ENCODE data around the gene RMP24.
"Not testable (repeated sequence)": the region's sequence is repeated elsewhere in the genome, so short reads cannot be mapped to it uniquely, and the experiment has no call there.

RMP24 gene

DNA sequence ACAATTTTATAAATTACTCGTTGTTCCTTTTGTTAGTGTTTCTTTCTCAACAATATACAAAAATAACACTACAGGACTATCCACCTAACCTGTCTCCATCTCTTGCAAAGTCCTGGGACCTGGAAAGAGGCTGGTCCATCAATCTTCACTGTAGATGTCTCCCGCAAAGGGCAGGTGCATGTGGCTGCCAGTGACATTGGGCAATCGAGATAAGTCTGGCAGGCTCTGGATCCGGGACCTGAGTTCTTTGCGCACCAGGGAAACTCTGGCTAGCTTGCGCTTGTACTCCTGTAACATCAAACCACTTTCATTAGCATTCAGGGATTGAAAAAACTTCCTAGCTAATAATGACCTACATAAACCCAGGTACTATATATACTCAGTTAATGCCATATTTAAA lies 20.5 kb downstream of the RMP24 start:
- Histone ChIP-seq H3K4me3 (ENCODE audit: low read depth, low read length) (no peak overlapping the region), H3K27me3 (ENCODE audit: control insufficient read depth, insufficient read depth, low read length) (no peaks in the 10 kb centered on the region), H3K9ac (ENCODE audit: low read length) (no peak overlapping the region), H3K4me1 (ENCODE audit: control insufficient read depth, insufficient read depth, low read length) (no peaks in the 10 kb centered on the region), H3K36me3 (ENCODE audit: control insufficient read depth, insufficient read depth, low read length) (peaks cover 42% of the 10 kb centered on the region), H3K27ac (ENCODE audit: low read depth, low read length) (no peak overlapping the region), H3K9me3 (ENCODE audit: control insufficient read depth, insufficient read depth, low read depth, low read length) (no peaks in the 10 kb centered on the region)

GRCh38 chr18:35998967-35999366 lies 26.5 kb downstream of the RMP24 start:
- H3K36me3 ChIP-seq (ENCODE audit: control insufficient read depth, insufficient read depth, low read length) = no peaks in the 10 kb centered on the region
- H3K9ac ChIP-seq (ENCODE audit: low read length) = no peak overlapping the region
- H3K27me3 ChIP-seq (ENCODE audit: control insufficient read depth, insufficient read depth, low read length) = no peaks in the 10 kb centered on the region
- no peak overlapping the region for H3K4me3 ChIP-seq (ENCODE audit: low read depth, low read length)
- H3K9me3 ChIP-seq (ENCODE audit: control insufficient read depth, insufficient read depth, low read depth, low read length) = no peaks in the 10 kb centered on the region
- no peaks in the 10 kb centered on the region for H3K4me1 ChIP-seq (ENCODE audit: control insufficient read depth, insufficient read depth, low read length)
- H3K27ac ChIP-seq (ENCODE audit: low read depth, low read length) = no peak overlapping the region

- no peak overlapping the region for H3K4me3 ChIP-seq (ENCODE audit: low read depth, low read length)
- H3K9ac ChIP-seq (ENCODE audit: low read length) = no peak overlapping the region
- H3K27ac ChIP-seq (ENCODE audit: low read depth, low read length) = no peak overlapping the region
These were observed 27.4 kb downstream of the RMP24 start for GRCh38 chr18:35999925-36000324.

GRCh38 chr18:36006997-36007396 lies 34.5 kb downstream of the RMP24 start:
- Histone ChIP-seq H3K9me3 (ENCODE audit: control insufficient read depth, insufficient read depth, low read depth, low read length) (no peaks in the 10 kb centered on the region), H3K9ac (ENCODE audit: low read length) (no peak overlapping the region), H3K36me3 (ENCODE audit: control insufficient read depth, insufficient read depth, low read length) (no peaks in the 10 kb centered on the region), H3K27ac (ENCODE audit: low read depth, low read length) (no peak overlapping the region), H3K27me3 (ENCODE audit: control insufficient read depth, insufficient read depth, low read length) (no peaks in the 10 kb centered on the region), H3K4me3 (ENCODE audit: low read depth, low read length) (no peak overlapping the region), H3K4me1 (ENCODE audit: control insufficient read depth, insufficient read depth, low read length) (no peaks in the 10 kb centered on the region)

More at GRCh38 chr18:35999925-36000324, 27.4 kb downstream of the RMP24 start:
- Histone ChIP-seq H3K4me1 (ENCODE audit: control insufficient read depth, insufficient read depth, low read length) (no peaks in the 10 kb centered on the region), H3K36me3 (ENCODE audit: control insufficient read depth, insufficient read depth, low read length) (no peaks in the 10 kb centered on the region), H3K27me3 (ENCODE audit: control insufficient read depth, insufficient read depth, low read length) (no peaks in the 10 kb centered on the region), H3K9me3 (ENCODE audit: control insufficient read depth, insufficient read depth, low read depth, low read length) (no peaks in the 10 kb centered on the region)

- Histone ChIP-seq H3K4me3 (ENCODE audit: low read depth, low read length) (no peak overlapping the region), H3K9me3 (ENCODE audit: control insufficient read depth, insufficient read depth, low read depth, low read length) (no peaks in the 10 kb centered on the region), H3K9ac (ENCODE audit: low read length) (no peak overlapping the region), H3K27ac (ENCODE audit: low read depth, low read length) (no peak overlapping the region), H3K36me3 (ENCODE audit: control insufficient read depth, insufficient read depth, low read length) (no peaks in the 10 kb centered on the region), H3K27me3 (ENCODE audit: control insufficient read depth, insufficient read depth, low read length) (no peaks in the 10 kb centered on the region), H3K4me1 (ENCODE audit: control insufficient read depth, insufficient read depth, low read length) (no peaks in the 10 kb centered on the region)
These were observed 36.7 kb downstream of the RMP24 start for GRCh38 chr18:36009214-36009613.

GRCh38 chr18:36012891-36013290 lies 40.4 kb downstream of the RMP24 start:
- no peak overlapping the region for H3K27ac ChIP-seq (ENCODE audit: low read depth, low read length)
- no peak overlapping the region for H3K4me3 ChIP-seq (ENCODE audit: low read depth, low read length)
- H3K9ac ChIP-seq (ENCODE audit: low read length) = no peak overlapping the region
- H3K27me3 ChIP-seq (ENCODE audit: control insufficient read depth, insufficient read depth, low read length) = no peaks in the 10 kb centered on the region
- no peaks in the 10 kb centered on the region for H3K9me3 ChIP-seq (ENCODE audit: control insufficient read depth, insufficient read depth, low read depth, low read length)
- H3K4me1 ChIP-seq (ENCODE audit: control insufficient read depth, insufficient read depth, low read length) = no peaks in the 10 kb centered on the region
- H3K36me3 ChIP-seq (ENCODE audit: control insufficient read depth, insufficient read depth, low read length) = no peaks in the 10 kb centered on the region

DNA sequence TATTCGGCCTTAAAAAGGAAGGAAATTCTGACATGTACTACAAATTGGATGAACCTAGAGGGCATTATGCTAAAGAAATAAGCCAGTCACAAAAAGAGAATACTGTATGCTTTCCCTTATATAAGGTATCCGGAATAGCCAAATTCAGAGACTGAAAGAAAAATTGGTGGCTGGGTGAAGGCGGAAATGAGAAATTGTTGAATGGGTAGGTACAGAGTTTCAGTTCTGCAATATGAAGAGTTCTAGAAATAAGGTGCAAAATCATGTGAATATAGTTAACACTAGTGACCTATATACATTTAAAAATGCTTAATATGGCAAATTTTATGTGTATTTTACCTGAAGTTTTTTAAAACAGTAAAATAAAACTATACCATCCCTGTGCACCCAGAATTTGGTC lies 43.1 kb downstream of the RMP24 start:
- no peak overlapping the region for H3K9ac ChIP-seq (ENCODE audit: low read length)
- no peaks in the 10 kb centered on the region for H3K4me1 ChIP-seq (ENCODE audit: control insufficient read depth, insufficient read depth, low read length)
- H3K9me3 ChIP-seq (ENCODE audit: control insufficient read depth, insufficient read depth, low read depth, low read length) = no peaks in the 10 kb centered on the region
- H3K27ac ChIP-seq (ENCODE audit: low read depth, low read length) = no peak overlapping the region
- peaks cover 3% of the 10 kb centered on the region; the same call in 1 of the 2 replicates for H3K36me3 ChIP-seq (ENCODE audit: control insufficient read depth, insufficient read depth, low read length)
- H3K4me3 ChIP-seq (ENCODE audit: low read depth, low read length) = no peak overlapping the region
- H3K27me3 ChIP-seq (ENCODE audit: control insufficient read depth, insufficient read depth, low read length) = no peaks in the 10 kb centered on the region

DNA sequence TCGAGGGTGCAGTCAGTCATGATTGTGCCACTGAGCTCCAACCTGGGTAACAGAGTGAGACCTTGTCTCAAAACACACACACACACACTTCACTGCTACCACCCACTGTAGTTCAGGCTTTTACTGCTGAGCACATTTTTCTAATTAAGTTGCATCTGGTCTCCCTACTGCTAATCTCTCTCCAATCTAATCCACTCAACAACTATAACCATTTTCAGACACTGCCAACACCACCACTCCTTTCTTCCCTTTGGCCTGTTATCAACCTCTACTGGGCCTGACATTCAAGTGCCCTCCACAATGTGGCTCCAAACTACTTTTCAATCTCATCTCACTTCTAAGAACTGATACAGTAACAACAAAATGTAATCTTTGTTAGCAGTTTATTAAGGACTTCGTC lies 44.8 kb downstream of the RMP24 start:
- Histone ChIP-seq H3K27me3 (ENCODE audit: control insufficient read depth, insufficient read depth, low read length) (no peaks in the 10 kb centered on the region), H3K4me1 (ENCODE audit: control insufficient read depth, insufficient read depth, low read length) (no peaks in the 10 kb centered on the region), H3K36me3 (ENCODE audit: control insufficient read depth, insufficient read depth, low read length) (peaks cover 3% of the 10 kb centered on the region; the same call in 1 of the 2 replicates), H3K27ac (ENCODE audit: low read depth, low read length) (no peak overlapping the region), H3K4me3 (ENCODE audit: low read depth, low read length) (no peak overlapping the region), H3K9ac (ENCODE audit: low read length) (no peak overlapping the region), H3K9me3 (ENCODE audit: control insufficient read depth, insufficient read depth, low read depth, low read length) (no peaks in the 10 kb centered on the region)

DNA sequence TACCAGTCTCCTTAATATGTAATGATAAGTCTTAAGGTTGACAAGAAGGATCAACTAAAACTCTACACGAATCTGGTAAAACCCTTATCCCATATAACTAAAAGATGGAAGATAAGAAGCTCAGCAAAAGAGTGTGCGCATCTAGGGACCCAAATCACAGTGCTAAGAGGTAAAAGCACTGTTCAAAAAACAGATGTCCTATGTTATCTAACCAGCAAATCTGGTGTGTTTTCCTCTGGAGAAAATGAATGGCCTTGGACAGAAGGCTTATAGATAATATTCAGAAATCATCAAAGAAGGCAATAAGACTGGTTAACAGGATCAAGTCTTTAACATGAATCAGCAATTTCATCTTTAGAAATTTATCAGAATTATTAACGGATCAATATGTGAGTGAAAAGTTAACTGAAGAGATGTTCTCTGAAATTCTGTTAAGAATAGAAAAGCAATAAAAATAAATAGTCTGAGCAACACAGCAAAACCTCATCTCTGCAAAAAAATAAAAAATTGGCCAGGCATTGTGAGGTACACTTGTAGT lies 47.8 kb downstream of the RMP24 start:
- H3K27ac ChIP-seq (ENCODE audit: low read depth, low read length) = no peak overlapping the region
- H3K4me3 ChIP-seq (ENCODE audit: low read depth, low read length) = no peak overlapping the region
- no peak overlapping the region for H3K9ac ChIP-seq (ENCODE audit: low read length)
- H3K4me1 ChIP-seq (ENCODE audit: control insufficient read depth, insufficient read depth, low read length) = no peaks in the 10 kb centered on the region
- peaks cover 22% of the 10 kb centered on the region for H3K36me3 ChIP-seq (ENCODE audit: control insufficient read depth, insufficient read depth, low read length)
- no peaks in the 10 kb centered on the region for H3K27me3 ChIP-seq (ENCODE audit: control insufficient read depth, insufficient read depth, low read length)
- H3K9me3 ChIP-seq (ENCODE audit: control insufficient read depth, insufficient read depth, low read depth, low read length) = no peaks in the 10 kb centered on the region

DNA sequence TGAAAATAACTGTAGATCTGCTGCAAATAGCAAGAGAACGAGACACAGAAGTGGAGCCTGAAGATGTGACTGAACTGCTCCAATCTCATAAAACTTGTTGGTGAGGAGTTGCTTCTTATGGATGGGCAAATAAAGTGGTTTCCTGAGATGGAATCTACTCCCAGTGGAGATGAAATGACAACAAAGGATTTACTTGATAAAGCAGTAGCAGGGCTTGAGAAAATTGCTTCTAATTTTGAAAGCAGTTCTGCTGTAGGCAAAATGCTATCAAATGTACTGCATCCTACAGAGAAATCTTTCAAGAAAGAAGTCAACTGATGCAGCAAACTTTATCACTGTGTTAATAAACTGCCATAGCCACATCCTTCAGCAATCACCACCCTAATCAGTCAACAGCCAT lies 50.9 kb downstream of the RMP24 start:
- Histone ChIP-seq H3K9me3 (ENCODE audit: control insufficient read depth, insufficient read depth, low read depth, low read length) (no peaks in the 10 kb centered on the region), H3K36me3 (ENCODE audit: control insufficient read depth, insufficient read depth, low read length) (peaks cover 50% of the 10 kb centered on the region), H3K4me3 (ENCODE audit: low read depth, low read length) (no peak overlapping the region), H3K27me3 (ENCODE audit: control insufficient read depth, insufficient read depth, low read length) (no peaks in the 10 kb centered on the region), H3K9ac (ENCODE audit: low read length) (no peak overlapping the region), H3K27ac (ENCODE audit: low read depth, low read length) (no peak overlapping the region), H3K4me1 (ENCODE audit: control insufficient read depth, insufficient read depth, low read length) (no peaks in the 10 kb centered on the region)

GRCh38 chr18:36024241-36024640 lies 51.8 kb downstream of the RMP24 start:
- not testable (repeated sequence) for H3K9me3 ChIP-seq (ENCODE audit: control insufficient read depth, insufficient read depth, low read depth, low read length); H3K27me3 ChIP-seq (ENCODE audit: control insufficient read depth, insufficient read depth, low read length); H3K4me3 ChIP-seq (ENCODE audit: low read depth, low read length); H3K27ac ChIP-seq (ENCODE audit: low read depth, low read length); H3K4me1 ChIP-seq (ENCODE audit: control insufficient read depth, insufficient read depth, low read length); H3K9ac ChIP-seq (ENCODE audit: low read length)
- H3K36me3 ChIP-seq (ENCODE audit: control insufficient read depth, insufficient read depth, low read length) = peaks cover 59% of the 10 kb centered on the region

- Histone ChIP-seq H3K27ac (ENCODE audit: low read depth, low read length) (no peak overlapping the region), H3K27me3 (ENCODE audit: control insufficient read depth, insufficient read depth, low read length) (no peaks in the 10 kb centered on the region), H3K9me3 (ENCODE audit: control insufficient read depth, insufficient read depth, low read depth, low read length) (no peaks in the 10 kb centered on the region), H3K36me3 (ENCODE audit: control insufficient read depth, insufficient read depth, low read length) (peaks cover 63% of the 10 kb centered on the region), H3K4me3 (ENCODE audit: low read depth, low read length) (no peak overlapping the region), H3K4me1 (ENCODE audit: control insufficient read depth, insufficient read depth, low read length) (no peaks in the 10 kb centered on the region), H3K9ac (ENCODE audit: low read length) (no peak overlapping the region)
These were observed 52.5 kb downstream of the RMP24 start for GRCh38 chr18:36025025-36025424.
